ENCODE data around the gene UST. TPM values are rescaled to one million over a fixed set of nuclear protein-coding genes. Genes with fewer than 3 reads are reported as not detected.

The UST gene
- total RNA-seq, 2 donors from 2014 or later: 4.3 to 5.3 TPM

DNA sequence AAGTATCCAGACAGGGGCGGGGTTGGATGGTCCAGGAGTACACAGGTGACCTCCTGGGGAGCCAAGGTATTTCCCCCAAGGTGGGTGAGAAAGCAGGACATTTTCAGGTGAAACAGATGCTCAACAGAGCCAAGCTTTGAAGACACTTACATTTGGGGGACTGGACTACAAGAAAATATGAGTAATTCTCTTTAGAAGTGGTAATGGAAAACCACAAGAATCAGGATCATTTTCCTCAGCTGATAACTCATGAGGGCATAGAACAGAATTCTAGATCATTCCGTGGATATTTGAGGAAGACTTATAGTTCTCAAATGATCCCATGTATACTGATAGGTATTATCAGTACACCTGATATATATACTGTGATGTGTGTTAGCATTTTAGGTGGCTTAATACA is 89.9 kb downstream of the UST start:
- Histone ChIP-seq H3K9me3 (no peaks in the 10 kb centered on the region), H3K27me3 (no peaks in the 10 kb centered on the region)

DNA sequence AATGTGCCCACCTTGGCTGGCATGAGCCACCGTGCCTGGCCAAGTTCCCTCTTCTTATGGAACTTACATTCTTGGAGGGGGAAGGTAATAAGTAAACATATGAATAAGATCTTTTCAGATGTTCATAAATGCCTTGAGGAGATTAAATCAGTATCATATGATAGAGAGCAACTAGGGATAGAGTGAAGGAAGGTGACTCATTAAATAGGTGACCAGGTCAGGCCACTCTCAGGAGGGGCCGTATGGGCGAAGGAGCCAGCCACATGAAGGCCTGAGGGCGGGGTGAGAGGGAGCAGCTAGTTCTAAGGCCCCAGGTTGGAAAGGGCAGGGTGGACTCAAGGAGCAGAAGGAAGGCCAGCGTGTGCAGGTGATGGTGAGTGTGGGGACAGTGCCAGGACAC is 91.1 kb downstream of the UST start:
- H3K9me3 ChIP-seq: no peaks in the 10 kb centered on the region
- DNase-seq (ENCODE audit: low spot score): no peak
- H3K4me1 ChIP-seq: no peaks in the 10 kb centered on the region
- H3K36me3 ChIP-seq: no peaks in the 10 kb centered on the region
- H3K4me3 ChIP-seq: no peak overlapping the region
- TF ChIP-seq, protein P1, sequence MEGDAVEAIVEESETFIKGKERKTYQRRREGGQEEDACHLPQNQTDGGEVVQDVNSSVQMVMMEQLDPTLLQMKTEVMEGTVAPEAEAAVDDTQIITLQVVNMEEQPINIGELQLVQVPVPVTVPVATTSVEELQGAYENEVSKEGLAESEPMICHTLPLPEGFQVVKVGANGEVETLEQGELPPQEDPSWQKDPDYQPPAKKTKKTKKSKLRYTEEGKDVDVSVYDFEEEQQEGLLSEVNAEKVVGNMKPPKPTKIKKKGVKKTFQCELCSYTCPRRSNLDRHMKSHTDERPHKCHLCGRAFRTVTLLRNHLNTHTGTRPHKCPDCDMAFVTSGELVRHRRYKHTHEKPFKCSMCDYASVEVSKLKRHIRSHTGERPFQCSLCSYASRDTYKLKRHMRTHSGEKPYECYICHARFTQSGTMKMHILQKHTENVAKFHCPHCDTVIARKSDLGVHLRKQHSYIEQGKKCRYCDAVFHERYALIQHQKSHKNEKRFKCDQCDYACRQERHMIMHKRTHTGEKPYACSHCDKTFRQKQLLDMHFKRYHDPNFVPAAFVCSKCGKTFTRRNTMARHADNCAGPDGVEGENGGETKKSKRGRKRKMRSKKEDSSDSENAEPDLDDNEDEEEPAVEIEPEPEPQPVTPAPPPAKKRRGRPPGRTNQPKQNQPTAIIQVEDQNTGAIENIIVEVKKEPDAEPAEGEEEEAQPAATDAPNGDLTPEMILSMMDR (IDR thresholded peaks at IDR 0.05): no peak
- no peak overlapping the region for H3K27ac ChIP-seq
- H3K27me3 ChIP-seq: no peaks in the 10 kb centered on the region

More for the DNA sequence above, 89.9 kb downstream of the UST start:
- no peak for DNase-seq (ENCODE audit: low spot score)
- Histone ChIP-seq H3K36me3 (no peaks in the 10 kb centered on the region), H3K4me3 (no peak overlapping the region), H3K4me1 (no peaks in the 10 kb centered on the region), H3K27ac (no peak overlapping the region)
- TF ChIP-seq, protein P1 (IDR thresholded peaks at IDR 0.05): no peak

DNA sequence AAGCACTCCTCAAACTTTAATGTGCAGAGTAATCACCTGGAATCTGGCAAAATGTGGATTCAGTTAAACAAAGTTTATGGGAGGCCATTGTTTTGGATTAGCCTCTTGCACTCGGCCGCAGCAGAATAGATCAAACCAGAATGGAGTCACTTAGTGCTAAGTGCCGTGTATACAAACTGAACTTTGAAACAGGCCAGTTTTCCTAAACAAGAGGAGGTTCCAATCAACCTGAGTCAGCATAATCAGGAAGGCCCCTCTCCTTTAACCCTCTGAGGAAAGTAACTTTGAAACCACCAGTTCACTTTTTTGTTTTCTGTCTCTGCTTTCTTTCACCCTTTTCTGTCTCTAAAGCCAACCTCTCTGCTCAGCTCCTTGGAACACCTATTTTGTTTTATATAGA is 92.2 kb downstream of the UST start:
- DNase-seq (ENCODE audit: low spot score): no peak
- no peaks in the 10 kb centered on the region for H3K27me3 ChIP-seq
- H3K27ac ChIP-seq: no peak overlapping the region
- no peaks in the 10 kb centered on the region for H3K9me3 ChIP-seq
- H3K4me1 ChIP-seq: no peaks in the 10 kb centered on the region
- no peaks in the 10 kb centered on the region for H3K36me3 ChIP-seq
- TF ChIP-seq, protein P1 (IDR thresholded peaks at IDR 0.05): no peak
- H3K4me3 ChIP-seq: no peak overlapping the region

DNA sequence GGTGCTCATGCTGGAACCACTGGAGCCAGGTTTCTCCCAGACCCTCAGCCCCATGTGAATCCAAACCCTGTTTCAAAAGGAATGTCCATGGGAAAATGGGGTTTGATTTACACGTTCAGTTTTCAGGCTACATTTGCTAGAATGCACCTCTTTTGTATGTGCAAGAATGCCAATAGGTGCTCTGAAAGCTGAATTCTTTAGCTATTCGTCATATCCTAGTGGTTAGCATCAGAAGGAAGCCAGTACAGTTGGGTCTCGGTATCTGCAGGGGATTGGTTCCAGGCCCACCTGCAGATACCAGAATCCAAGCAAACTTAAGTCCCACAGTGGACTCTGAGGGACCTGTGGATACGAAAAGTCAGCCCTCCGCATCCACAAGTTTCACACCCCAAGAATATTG is 93.4 kb downstream of the UST start:
- no peak overlapping the region for H3K27ac ChIP-seq
- H3K4me3 ChIP-seq: no peak overlapping the region
- DNase-seq (ENCODE audit: low spot score): no peak
- H3K9me3 ChIP-seq: no peaks in the 10 kb centered on the region
- TF ChIP-seq, protein P1 (IDR thresholded peaks at IDR 0.05): no peak
- H3K27me3 ChIP-seq: no peaks in the 10 kb centered on the region
- H3K4me1 ChIP-seq: no peaks in the 10 kb centered on the region
- H3K36me3 ChIP-seq: no peaks in the 10 kb centered on the region

DNA sequence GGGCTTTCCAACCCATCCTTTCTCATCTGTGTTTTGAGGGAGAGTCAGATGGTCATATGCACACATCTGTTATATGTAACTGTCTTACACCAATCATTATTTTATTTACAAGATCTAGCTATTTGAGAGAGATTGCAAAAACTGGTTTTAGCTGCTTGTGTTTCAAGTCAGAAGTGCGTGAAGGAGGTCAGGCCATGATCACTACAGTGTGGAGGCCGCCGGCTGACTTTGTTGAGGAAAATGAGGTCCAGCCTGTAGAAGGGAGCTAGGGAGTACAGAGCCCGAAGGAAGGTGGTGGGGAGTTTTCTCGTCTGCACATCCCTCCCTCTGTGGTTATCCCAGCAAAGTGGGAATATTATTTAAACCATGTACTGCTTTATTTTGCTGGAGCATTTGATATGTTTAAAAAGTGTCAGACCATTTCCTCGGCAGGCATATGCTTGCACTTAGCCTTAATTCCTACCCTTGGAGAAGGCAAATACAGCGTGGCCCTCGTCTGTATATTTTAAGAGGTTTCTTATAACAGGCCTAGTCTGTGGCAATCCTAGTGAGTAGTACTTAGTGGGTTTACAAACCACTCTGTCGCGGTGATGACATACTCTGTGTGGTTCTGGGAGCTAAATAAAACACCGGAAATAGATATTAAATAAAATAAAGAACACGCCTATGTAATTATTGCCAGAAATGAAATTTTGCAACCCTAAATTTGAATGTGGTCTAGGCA is 95.6 kb downstream of the UST start:
- Histone ChIP-seq H3K27me3 (no peaks in the 10 kb centered on the region), H3K4me3 (no peak overlapping the region), H3K36me3 (no peaks in the 10 kb centered on the region), H3K4me1 (no peaks in the 10 kb centered on the region), H3K27ac (no peak overlapping the region), H3K9me3 (no peaks in the 10 kb centered on the region)
- TF ChIP-seq, protein P1 (IDR thresholded peaks at IDR 0.05): no peak
- no peak for DNase-seq (ENCODE audit: low spot score)

DNA sequence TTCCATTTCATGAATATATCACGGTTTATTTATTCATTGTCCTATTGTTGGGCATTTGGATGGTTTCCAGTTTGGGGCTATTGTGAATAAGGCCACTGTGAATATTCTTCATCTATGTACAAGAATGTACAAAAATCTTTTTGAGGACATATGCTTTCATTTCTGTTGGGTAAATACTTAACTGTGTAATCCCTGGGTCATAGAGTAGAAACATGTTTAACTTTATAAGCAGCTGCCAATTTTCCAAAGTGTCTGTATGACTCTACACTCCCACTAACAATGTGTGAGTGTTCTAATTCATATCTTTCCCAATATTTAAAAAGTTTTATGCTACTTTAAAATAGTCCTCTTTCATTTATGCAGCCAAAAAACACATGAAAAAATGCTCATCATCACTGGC is 98.6 kb downstream of the UST start:
- H3K27me3 ChIP-seq: no peaks in the 10 kb centered on the region
- TF ChIP-seq, protein P1 (IDR thresholded peaks at IDR 0.05): no peak
- H3K36me3 ChIP-seq: no peaks in the 10 kb centered on the region
- no peaks in the 10 kb centered on the region for H3K9me3 ChIP-seq
- H3K4me1 ChIP-seq: no peaks in the 10 kb centered on the region
- no peak overlapping the region for H3K4me3 ChIP-seq
- no peak overlapping the region for H3K27ac ChIP-seq
- DNase-seq (ENCODE audit: low spot score): no peak
